Activated T-helper 1 cell treated with Interleukin-2 at 50 U/mL for 16 hours (primary cell): Measurements from ENCODE around the gene USP1.

Source experiments
- DNase-seq: peaks from one replicate; pipeline ENCODE4 v3.0.0-alpha.2; 2020; ENCODE audit warnings: low read depth

USP1 gene

DNA sequence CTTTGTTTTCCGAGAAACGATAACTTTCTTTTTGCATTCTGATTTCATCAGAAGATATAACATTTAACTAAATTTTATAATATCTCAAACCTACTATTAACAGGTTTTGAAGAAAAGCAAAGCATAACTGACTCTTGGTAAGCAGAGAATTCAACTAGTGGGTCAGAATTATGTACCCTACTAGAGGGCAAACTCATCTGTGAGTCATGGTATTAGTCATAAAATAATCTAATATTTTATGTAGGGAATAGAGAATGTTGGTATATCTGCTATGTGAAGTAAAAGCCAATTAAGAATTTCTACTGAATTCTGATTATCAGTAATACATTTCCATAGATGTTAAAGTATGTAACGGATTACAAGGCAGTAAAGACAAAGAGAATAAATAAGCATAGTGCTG lies 56.8 kb downstream of the USP1 start:
- DNase-seq = no peak

DNA sequence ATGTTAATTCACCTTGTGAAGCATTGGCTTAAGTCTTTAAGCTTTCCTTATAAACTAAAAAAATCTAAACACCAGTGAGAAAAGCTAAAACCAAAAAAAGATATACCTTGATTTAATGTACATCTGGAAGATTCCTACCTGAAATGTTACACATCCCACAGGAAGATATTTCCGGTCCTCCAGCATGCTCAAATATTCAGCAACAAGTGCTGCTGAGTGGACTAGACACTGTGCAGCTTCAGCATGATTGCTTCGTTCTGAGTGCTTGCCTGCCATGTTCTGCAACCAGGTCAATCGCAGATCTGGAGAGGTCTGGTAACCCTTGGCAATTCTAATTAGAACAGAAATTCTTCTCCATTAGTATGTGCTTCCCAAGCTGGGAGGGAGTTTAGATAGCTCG lies 57.3 kb downstream of the USP1 start:
- no peak for DNase-seq

DNA sequence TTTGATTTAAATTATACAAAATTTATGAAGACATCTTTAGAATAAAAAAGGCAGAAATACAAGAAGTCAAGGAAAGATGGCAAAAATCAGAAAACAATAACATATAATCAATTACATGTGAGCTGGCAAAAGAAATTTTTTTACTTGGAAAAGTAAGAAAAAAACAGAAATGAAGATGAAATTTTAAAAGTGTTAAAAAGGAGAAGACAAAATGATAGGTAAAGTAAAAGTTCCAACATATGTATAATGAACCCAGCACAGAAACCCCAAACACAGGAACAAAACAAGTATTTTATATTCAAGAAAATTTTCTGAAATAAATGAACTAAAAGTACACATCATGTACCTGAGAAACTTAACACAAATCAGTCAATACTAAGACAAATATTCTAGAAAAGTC lies 63.4 kb downstream of the USP1 start:
- no peak for DNase-seq
